Measurements from ENCODE around the gene PPFIA2.

The PPFIA2 gene

DNA sequence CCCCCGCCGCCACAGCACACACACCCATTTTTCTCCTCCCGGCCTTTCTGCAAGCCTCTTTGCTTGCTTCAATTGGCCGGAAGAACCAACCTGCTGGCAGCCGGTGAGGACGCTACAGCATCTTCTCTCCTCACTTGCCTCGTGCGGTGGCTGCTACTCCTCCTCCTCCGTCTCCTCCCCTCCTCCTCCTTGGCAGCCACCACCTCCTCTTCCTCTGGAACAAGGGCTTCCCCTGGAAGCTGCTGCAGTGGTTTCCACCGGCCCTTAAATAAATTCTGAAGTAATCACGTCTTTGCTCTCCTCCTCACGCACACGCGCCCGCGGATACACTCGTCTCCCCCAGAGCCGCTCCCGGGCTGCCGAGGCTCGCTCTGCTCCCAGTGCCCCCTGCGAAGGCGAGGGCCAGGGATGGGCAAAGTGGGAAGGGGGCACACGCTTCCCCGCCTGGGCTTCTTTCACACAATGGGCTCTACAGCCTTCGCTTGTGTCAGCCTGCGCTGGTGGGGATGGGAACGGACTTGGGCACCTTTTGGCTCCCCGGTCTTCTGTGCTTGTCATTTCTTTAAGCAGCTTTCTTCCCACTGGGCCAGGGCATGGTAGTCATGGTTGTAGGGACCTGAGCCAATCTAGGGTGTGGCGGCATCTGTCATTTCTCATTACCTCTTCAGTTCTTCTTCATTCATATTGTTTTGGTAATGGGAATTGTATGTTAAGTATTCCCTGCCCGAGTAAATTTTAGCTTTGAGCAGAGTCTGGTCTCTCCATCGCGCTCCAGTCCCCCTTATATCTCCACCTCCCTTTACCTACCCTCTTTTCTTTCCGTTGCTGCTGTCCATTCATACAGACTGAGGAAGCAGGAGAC, at the start of gene PPFIA2:
Gene PPFIA2 (minus strand): TSS at position 161 of the 862 bp plus-strand sequence.
- peak in 1 of 2 donors; percentile 0 for DNase-seq (ENCODE audit: extremely low read depth in 1 of 2, low read depth in 1 of 2)

GRCh38 chr12:81800298-81801148, 41.4 kb upstream of the PPFIA2 start:
- no peak for DNase-seq (ENCODE audit: extremely low read depth in 1 of 2, low read depth in 1 of 2)

DNA sequence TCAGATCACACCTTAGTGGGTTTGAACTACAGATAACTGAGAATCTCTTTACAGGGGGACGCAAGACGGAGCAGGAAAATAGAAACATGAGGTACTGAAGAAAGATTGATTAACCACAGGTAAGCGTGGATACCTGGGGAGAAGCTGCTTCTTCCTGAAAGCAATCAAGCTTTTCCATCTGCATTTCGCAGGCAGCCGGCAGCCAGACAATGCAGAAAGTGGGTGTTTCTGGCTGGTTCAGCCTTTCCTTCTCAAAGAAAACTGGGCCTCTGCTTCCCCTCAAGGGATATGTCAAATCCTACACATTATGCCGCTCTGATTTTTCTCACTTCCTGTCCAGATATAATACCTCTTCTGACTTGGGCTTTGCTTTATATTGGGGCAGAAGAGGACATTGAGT, 39.1 kb upstream of the PPFIA2 start:
- DNase-seq (ENCODE audit: extremely low read depth in 1 of 2, low read depth in 1 of 2) = no peak

GRCh38 chr12:81797100-81797499, 38.0 kb upstream of the PPFIA2 start:
- no peak for DNase-seq (ENCODE audit: extremely low read depth in 1 of 2, low read depth in 1 of 2)

GRCh38 chr12:81792666-81793065, 33.5 kb upstream of the PPFIA2 start:
- DNase-seq (ENCODE audit: extremely low read depth in 1 of 2, low read depth in 1 of 2) = no peak

- DNase-seq (ENCODE audit: extremely low read depth in 1 of 2, low read depth in 1 of 2) = no peak
Measured at GRCh38 chr12:81779216-81779615, 20.1 kb upstream of the PPFIA2 start.

- DNase-seq (ENCODE audit: extremely low read depth in 1 of 2, low read depth in 1 of 2) = no peak
Measured at GRCh38 chr12:81778719-81779118, 19.6 kb upstream of the PPFIA2 start.

GRCh38 chr12:81758421-81759189, 545 bp downstream of the PPFIA2 start:
- DNase-seq (ENCODE audit: extremely low read depth in 1 of 2, low read depth in 1 of 2) = no peak

DNA sequence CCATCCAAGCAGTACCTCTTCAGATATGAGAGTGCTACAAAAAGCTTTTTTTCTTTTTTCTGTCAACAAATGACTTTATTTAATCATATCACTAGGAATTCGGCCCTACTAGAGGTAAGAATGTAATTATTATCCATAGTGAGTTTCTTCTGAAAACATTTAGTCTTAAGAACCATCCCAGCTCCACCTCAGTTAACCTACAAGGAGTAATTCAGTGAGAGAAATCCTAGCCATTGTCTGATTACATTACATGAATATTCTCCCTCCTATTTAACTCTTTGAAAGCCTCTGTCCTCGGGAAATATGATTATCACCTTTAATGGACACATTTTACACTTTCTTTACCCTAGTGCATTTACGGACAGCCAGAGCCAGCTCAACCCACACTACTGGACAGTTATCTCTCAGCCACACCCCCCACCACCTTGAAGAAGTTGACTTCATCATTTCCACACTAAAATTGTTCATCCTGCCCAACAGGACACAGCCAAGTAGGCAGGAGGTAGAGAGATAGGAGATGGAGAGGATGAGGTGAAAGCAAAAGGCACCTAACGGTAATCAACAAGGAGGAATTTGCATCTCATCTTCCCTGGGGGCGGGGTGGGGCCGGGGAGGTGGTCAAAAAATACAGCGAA, 1.3 kb downstream of the PPFIA2 start:
- no peak for DNase-seq (ENCODE audit: extremely low read depth in 1 of 2, low read depth in 1 of 2)

DNA sequence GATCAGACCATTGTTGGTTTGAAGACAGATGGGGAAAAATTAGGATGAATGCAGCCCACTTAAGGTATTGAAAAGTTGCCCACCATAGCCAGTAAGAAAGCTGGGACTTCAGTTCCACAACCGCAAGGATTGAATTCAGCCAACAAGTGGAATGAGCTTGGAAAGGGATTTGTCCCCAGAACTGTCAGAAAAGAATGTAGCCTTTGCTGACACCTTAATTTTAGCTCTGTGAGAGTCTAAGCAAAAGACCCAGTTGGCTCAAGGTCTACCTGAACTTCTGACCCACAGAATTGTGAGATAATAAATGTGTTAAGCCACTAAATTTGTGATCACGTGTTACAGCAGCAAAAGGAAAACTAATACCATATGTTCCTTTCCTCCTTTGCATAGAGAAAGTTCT, 29.4 kb downstream of the PPFIA2 start:
- DNase-seq (ENCODE audit: extremely low read depth in 1 of 2, low read depth in 1 of 2) = no peak

- no peak for DNase-seq (ENCODE audit: extremely low read depth in 1 of 2, low read depth in 1 of 2)
Measured at GRCh38 chr12:81727391-81727790, 31.8 kb downstream of the PPFIA2 start.

GRCh38 chr12:81726634-81727033, 32.5 kb downstream of the PPFIA2 start:
- DNase-seq (ENCODE audit: extremely low read depth in 1 of 2, low read depth in 1 of 2) = no peak

GRCh38 chr12:81723361-81723760, 35.8 kb downstream of the PPFIA2 start:
- no peak for DNase-seq (ENCODE audit: extremely low read depth in 1 of 2, low read depth in 1 of 2)

DNA sequence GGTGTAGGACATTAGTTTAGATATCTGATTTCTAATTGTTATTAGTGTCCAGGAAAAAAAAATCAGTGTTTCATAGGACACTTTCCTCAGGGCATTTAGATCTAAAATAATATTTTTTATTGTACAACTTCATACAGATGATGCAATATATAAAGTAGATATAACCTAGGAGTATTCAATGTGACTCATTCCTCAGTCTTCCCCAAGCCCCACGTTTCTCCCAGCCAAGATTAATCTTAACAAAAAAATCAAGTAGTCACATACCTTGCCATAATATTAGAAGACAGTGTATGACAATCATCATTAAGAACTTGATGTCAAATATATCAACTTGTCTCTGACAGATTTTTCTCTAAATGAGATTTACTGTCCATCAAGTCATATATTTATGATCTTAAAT, 37.1 kb downstream of the PPFIA2 start:
- DNase-seq (ENCODE audit: extremely low read depth in 1 of 2, low read depth in 1 of 2) = no peak

DNA sequence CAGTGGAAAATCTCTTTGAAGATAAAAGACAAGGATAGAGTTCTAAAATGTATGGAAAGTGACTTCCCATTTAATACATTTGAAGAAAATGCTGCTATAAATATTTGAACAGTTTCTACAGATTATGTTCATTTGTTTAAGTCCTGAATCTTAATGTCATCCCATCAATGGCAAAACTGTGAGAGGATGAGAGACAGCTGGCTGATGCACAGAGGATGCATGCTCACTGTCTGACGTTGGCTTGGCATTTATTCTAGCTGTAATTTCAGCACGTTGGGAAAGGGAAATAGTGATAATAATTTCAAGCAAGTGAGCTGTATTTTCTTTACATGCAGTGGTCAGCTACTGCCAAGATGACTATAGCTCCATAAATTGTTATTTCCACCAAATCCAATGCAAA, 40.5 kb downstream of the PPFIA2 start:
- no peak for DNase-seq (ENCODE audit: extremely low read depth in 1 of 2, low read depth in 1 of 2)

DNA sequence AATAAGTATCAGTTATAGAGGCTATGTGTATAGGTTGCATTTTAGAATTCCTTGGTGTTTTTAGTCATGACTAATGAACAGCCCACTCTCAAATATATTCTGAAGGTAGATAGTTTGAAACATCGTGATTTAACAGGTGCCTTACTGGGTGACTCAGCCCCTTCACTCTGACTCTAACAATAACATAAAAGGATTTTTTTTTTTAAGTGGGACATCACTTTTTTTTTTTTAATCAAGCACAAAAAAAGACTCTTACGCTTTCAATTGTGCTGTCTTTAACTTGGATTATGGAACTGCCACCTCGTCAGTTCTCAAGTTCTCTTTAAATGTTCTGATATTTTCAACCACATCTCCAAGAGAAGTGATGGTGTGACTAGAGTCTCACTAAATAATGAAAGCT, 46.6 kb downstream of the PPFIA2 start:
- DNase-seq (ENCODE audit: extremely low read depth in 1 of 2, low read depth in 1 of 2) = no peak

DNA sequence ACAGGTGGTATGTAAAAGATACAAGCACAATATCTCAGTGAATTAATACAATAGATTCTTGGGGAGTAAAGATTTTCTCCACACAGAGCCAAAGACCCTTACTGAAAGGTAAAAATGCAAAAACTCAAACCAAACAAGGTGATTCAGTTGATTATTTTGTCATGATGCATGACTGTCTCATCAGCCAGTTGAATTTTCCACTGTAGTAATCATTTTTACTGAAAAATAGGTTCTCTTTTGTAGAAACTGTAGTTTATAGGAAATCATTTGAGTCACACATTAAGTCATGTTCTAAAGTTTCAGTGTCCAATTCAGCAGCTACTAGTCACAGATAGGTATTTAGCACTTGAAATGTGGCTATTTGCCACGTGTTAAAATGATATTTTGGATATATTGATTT, 53.6 kb downstream of the PPFIA2 start:
- DNase-seq (ENCODE audit: extremely low read depth in 1 of 2, low read depth in 1 of 2) = no peak

GRCh38 chr12:81699551-81699950, 59.6 kb downstream of the PPFIA2 start:
- DNase-seq (ENCODE audit: extremely low read depth in 1 of 2, low read depth in 1 of 2) = no peak

DNA sequence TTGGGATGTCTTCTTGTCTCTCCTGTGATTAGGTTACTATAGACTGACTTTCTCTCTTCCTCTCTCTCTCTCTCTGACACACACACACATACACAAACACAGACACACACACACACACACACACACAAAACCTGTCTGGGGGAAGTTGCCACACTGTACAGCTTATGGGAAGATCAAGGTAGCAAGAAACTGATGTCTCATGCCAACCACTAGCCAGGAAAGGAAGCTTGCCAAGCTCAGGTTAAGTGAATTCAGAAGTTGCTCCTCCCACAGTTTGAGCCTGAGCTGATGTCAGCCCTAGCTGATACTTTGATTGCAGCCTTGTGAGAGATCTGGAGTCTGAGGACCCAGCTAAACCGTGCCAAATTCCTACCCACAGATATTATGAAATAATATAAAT, 67.1 kb downstream of the PPFIA2 start:
- no peak for DNase-seq (ENCODE audit: extremely low read depth in 1 of 2, low read depth in 1 of 2)

- DNase-seq (ENCODE audit: extremely low read depth in 1 of 2, low read depth in 1 of 2) = no peak
Measured at GRCh38 chr12:81683881-81684280, 75.3 kb downstream of the PPFIA2 start.

GRCh38 chr12:81679614-81680013, 79.5 kb downstream of the PPFIA2 start:
- no peak for DNase-seq (ENCODE audit: extremely low read depth in 1 of 2, low read depth in 1 of 2)

Measured in activated CD8-positive, alpha-beta memory T cell treated with anti-CD3 and anti-CD28 coated beads for 1 hour (primary cell).